GM19239 (cell line): ENCODE results near the gene MIGA2.

ENCODE experiments used
- DNase-seq: peaks from one replicate; pipeline ENCODE4 v3.0.0; 2011; ENCODE audit warnings: low spot score; ENCODE audit not compliant: insufficient read length
- FAIRE-seq: peaks from 2 replicates; lab custom pipeline; 2011; peaks lifted over from hg19 to GRCh38; lab: Jason Lieb, UNC

The MIGA2 gene

GRCh38 chr9:129094387-129095169 is 58.2 kb downstream of the MIGA2 start:
- FAIRE-seq (no peak), DNase-seq (no peak)

DNA sequence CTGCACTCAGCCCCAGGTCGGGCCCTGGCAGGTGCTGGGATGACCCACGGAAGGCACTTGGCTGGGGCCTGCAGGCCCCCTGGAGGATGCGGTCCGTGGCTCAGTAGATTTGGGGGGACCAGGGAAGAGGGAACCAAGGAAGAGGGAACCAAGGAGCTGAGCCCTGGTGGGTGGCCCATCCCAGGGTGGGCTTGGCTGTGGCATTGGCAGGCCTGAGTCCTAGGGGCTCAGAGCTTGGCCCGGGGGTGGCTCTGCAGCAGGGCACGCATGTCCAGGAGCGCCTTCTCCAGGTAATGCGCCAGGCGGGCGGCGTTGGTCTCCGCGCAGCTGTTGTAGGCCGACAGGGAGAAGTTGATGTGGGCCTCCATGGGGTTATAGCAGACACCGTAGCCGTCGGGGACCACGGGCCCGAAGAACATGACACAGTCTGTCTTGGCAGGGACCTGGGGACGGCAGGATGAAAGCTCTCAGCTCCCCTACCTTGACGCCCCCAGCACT is 58.8 kb downstream of the MIGA2 start:
- DNase-seq (no peak), FAIRE-seq (no peak)

GRCh38 chr9:129095908-129096307 is 59.5 kb downstream of the MIGA2 start:
- DNase-seq (no peak), FAIRE-seq (no peak)

GRCh38 chr9:129097671-129098306 is 61.4 kb downstream of the MIGA2 start:
- FAIRE-seq (no peak), DNase-seq (no peak)

- DNase-seq: no peak
- FAIRE-seq: no peak
Measured at GRCh38 chr9:129098328-129098727, 61.9 kb downstream of the MIGA2 start.

- FAIRE-seq (no peak), DNase-seq (no peak)
Measured at GRCh38 chr9:129100383-129101169, 64.2 kb downstream of the MIGA2 start.

DNA sequence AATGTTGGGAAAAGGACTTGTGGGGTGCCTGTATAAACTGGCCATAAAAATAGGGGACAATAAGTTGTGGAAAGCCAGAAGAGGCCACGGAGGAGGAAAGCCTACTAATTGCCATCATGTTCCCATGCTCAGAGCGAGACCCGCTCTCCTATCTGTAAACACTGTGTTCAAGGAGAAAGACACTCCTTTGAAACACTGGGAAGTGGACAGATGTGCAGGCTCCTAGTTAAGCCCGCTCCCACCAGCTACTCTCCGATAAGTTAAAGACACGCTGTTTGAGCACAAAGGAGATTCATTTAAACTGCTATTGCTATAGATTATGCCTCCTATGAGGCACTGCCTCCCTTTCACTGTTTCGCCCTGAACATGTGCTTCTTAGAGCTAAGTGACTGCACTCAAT is 64.9 kb downstream of the MIGA2 start:
- DNase-seq (no peak), FAIRE-seq (no peak)

GRCh38 chr9:129102095-129102525 is 65.7 kb downstream of the MIGA2 start:
- no peak for FAIRE-seq
- no peak for DNase-seq

GRCh38 chr9:129102791-129103594 is 66.6 kb downstream of the MIGA2 start:
- DNase-seq (peak; percentile 50), FAIRE-seq (no peak)

DNA sequence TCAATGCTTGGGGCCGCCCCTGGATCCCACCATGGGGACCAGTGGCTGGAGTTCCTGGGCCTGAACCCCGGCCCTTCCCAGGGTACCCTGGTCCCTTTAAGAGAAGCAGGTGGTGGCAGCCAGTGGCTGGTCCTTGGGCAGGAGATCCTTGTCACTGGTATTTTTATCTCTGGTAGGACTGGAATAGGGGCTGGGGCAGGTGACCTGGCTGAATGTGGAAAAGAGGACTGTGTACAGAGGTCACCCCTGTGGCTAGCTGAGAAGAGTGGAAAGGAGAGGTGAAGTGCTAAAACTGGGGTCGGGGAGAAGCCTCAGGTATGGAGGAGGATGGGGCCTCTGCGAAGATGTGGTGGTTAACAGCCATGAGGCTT is 67.2 kb downstream of the MIGA2 start:
- DNase-seq (no peak), FAIRE-seq (no peak)

DNA sequence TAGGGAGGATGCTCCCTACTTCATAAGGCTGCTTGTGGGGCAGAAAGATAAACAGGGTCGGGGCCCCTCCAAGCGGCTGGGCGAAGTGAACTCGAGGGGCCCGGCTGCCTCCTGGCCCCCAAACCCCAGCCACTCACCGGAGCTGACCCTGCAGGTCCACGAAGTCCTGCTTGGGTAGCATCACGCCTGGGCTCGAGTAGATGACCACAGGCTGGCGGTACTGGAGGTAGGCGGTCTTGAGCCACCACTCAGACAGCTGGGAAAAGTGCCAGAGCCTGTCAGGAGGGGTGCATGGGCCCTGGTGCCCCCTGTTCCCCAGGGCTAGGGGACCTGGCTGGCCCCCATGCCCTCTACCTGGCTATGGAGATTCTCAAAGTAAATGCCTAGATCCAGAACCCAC is 67.6 kb downstream of the MIGA2 start:
- no peak for DNase-seq
- no peak for FAIRE-seq

- DNase-seq (no peak), FAIRE-seq (no peak)
Measured at GRCh38 chr9:129105857-129106694, 69.7 kb downstream of the MIGA2 start.

- FAIRE-seq (no peak), DNase-seq (no peak)
Measured at GRCh38 chr9:129107651-129108050, 71.2 kb downstream of the MIGA2 start.

GRCh38 chr9:129108083-129108804 is 71.8 kb downstream of the MIGA2 start:
- no peak for DNase-seq
- no peak for FAIRE-seq

DNA sequence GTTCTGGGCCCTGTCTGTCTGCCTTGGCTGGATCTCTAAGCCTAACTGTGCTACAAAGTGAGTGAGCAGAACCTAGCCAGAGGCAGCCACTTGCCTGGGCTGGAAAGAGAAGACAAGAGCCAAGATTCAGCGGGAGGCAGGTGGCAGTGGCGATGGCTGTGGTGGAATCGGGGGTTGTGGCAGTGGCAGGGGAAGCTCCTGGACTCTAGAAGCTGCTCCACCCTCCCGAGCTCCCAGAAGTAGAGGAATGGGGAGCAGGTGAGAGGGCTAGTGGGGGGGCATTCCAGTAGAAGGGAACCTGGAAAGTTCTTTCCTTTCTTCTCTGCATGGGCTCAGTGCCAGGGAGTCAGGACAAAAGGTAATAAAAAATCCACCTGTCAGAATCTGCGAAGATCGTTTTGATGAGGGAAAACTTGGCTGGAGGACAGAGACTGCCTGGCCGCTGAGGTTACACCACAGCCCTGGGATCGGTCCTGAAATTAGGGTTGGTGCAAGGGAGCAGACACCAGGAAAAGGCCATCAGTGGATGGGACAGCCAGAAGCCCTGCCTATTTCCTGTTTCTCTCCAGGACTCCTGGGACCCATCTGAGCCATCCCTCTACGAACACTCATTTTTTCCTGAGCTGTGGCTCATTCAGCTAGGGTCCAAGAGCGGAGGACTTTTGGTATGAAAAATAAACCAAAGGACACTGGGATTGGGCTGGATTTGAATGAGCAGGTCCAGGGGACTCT is 72.5 kb downstream of the MIGA2 start:
- no peak for FAIRE-seq

DNA sequence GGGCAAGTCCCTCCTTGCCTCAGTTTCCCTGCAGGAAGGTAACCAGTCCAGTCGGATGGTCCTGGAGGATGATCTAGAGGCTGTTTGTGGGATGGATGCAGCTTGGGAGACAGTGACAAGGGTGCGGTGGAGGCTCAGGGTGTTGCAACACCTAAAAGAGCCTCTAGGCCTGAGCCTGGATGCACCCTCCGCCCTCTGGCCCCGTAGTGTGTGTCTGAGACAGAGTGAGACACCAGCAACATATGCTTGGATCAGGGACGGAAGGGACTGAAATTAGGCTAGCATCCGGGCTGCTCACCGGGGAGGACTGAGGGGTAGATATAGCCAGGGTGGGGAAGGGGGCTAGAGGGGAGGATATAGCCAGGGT is 73.1 kb downstream of the MIGA2 start:
- DNase-seq (no peak), FAIRE-seq (no peak)

More for the DNA sequence above, 72.5 kb downstream of the MIGA2 start:
- no peak for DNase-seq

- FAIRE-seq: no peak
- DNase-seq: no peak
Measured at GRCh38 chr9:129109952-129110739, 73.7 kb downstream of the MIGA2 start.
